ENCODE data around the gene TF.

TF gene

DNA sequence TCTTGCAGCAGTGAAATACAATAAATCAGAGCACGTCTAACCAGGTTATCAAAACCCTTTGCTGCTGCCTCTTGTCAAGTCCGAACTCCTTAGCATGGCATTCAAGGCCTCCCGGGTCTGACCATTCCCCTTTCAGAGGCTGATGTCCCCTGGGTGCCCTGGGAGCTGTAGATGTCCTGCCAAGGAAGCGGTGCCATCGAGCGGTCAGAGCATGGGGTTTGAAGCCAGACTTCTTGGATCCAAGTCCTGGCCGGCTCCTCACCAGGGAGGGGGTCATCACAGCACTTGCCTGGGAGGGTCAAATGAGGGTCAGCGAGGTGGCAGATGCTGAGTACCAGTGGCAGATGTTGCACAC lies 496 bp downstream of the TF start:
- DNase-seq (ENCODE audit: low read depth in 1 of 2, low spot score in 1 of 2): no peak

DNA sequence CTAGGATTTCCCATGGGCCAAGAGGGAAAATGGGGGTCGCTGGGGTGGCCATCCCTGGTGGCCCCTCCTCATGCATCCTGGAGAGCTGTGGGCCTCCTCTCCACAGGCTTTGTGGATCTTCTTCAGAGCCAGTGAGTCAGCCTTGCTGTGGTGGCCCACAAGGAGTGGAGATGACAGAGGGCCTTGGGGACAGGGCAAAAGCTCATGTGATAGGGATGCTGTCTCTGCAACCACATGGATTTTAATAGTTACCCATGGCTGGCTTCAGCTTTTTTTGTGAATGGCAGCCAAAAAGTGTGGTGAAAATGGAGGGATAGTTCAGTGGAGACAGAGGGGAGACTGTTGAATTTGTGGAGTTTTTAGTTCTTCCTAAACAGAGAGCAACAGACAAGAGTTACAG lies 1.2 kb downstream of the TF start:
- DNase-seq (ENCODE audit: low read depth in 1 of 2, low spot score in 1 of 2): no peak

DNA sequence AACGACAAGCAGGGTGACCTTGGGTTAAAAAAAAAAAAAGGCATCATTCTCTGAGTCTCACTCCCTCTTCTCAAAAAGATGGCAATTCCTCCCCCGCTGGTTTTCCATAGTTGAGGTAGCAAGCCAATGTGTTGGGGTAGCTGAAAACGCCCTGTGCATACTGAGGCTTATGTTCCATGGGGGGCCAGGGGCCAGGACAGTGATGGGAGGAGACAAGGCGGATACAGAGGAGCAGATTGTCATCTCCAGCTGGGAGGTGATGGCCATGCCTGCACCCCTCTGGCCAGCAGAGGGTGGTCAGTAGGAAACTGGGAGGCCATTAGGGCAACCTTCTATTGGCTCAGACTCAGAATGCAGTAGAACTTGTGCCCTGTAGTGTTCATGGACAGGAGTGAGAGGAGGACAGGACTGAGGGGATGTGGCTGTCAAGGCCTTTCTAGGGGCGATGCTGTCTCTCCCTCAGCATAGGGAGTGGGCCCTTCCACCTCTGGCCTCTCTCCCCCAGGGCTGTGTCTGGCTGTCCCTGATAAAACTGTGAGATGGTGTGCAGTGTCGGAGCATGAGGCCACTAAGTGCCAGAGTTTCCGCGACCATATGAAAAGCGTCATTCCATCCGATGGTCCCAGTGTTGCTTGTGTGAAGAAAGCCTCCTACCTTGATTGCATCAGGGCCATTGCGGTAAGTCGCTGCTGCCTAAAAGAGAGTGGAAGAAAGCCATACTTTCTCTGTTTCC lies 1.9 kb downstream of the TF start:
- no peak for DNase-seq (ENCODE audit: low read depth in 1 of 2, low spot score in 1 of 2)

DNA sequence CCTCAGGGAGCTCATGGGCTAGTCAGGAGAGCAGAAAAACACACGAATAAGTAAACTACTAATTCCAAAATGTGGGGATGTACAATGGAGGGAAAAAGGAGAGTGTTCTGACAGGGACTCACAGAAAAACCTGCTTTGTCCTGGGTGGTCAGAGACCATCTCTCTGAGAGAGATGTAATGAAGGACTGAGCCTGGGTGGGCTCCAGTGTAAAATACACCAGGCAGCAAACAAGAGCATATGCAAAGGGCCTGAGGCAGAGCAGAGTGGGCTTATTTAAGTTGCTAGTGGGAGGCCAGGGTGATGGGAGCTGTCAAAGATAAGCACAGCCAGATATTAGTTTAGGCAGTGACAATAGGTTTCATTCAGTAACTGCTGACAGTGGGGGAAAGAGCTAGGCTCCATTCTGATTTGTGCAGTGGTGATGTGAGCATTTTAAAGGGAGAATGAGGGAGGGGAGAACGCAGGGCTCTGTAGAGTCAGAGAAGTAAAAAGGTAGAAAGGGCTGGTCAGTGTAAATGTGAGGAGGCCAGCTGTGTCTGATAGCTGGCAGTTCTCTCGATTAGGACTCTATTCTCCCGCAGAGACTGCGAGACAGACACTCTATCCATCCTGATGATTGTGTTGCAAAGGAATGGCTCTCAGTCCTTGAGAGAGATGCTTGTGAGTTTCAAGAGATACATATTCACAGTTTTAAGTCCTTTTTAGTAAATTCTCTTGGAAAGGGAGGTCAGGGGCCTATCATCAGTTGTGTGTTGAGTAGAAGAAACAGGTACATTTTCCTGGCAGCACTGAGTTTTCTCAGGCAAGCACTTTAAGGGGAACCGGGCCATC lies 3.5 kb downstream of the TF start:
- DNase-seq (ENCODE audit: low read depth in 1 of 2, low spot score in 1 of 2): no peak

DNA sequence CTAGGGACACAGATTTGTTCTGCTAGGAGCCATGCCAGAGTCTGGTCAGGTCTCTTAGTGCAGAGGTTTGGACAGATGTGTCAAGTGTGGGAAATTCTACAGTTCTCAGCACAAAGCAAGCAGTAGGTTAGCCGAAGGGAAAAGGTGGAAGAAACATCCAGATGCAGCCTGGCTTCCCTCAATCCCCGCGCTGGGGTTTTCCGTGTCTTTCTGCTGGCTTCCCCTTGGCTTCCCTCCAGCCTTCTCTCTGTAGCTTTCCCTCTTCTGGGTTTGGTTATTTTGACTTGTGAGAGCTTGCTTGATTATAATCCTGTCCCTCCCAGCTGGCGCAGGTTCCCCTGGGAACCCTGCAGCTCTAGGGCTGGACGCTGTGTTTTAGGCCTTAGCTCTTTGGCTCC lies 4.1 kb downstream of the TF start:
- DNase-seq (ENCODE audit: low read depth in 1 of 2, low spot score in 1 of 2): no peak

DNA sequence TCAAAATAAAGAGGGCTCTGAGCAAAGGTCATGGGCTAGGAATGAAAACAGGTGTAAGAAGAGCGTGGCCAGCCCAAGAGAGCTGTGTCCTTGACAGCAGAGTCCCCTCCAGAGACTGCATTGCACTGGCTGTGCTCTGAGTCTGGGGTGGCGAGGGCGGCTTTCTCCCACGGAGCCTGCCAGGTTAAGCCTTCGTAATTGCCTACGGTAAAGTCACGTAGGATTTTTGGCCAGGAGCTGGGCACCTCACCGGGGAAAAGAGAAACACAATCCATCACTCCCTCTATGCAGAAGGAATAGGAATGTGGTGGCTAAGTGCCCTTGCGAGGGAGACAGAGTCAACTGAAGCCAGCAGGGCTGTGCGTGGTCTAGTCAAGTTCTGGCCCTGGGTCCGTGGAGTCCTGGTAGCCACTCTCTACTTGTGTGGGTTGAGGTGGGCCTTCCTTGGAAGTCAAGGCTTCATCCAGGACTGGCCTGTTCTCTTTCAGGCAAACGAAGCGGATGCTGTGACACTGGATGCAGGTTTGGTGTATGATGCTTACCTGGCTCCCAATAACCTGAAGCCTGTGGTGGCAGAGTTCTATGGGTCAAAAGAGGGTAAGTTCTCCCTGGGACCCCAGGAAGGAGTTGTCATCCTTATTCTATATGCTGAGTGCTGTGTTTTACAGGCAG lies 7.0 kb downstream of the TF start:
- no peak for DNase-seq (ENCODE audit: low read depth in 1 of 2, low spot score in 1 of 2)

DNA sequence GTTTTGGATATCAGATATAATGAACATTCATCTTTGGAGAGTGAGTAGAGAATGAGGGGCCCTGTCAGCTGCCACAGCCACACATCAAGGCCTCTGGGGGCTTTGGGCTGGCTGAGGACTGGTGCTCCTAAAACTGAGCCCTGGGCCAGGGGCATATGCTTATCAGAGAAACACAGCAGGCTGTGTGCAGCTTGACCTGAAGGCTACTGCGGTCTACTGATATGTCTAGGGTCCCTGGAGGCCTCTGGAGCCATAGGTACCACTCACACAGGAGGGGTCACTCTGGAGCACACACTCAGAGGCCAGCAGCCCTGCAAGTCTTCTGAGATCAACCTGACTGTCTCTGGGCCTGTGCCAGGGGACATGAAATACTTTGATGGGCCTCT lies 7.6 kb downstream of the TF start:
- no peak for DNase-seq (ENCODE audit: low read depth in 1 of 2, low spot score in 1 of 2)

DNA sequence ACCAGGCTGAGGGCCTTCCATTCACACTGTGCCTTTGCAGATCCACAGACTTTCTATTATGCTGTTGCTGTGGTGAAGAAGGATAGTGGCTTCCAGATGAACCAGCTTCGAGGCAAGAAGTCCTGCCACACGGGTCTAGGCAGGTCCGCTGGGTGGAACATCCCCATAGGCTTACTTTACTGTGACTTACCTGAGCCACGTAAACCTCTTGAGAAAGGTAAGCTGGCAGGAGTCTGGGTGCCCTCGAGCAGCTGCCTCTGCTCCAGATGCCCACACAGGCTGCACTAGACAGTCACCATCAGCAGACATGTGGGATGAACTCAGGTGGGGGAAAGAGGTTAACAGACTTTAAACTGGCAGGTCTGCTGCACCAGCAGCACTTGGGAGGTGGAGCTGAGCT lies 8.3 kb downstream of the TF start:
- DNase-seq (ENCODE audit: low read depth in 1 of 2, low spot score in 1 of 2): no peak

DNA sequence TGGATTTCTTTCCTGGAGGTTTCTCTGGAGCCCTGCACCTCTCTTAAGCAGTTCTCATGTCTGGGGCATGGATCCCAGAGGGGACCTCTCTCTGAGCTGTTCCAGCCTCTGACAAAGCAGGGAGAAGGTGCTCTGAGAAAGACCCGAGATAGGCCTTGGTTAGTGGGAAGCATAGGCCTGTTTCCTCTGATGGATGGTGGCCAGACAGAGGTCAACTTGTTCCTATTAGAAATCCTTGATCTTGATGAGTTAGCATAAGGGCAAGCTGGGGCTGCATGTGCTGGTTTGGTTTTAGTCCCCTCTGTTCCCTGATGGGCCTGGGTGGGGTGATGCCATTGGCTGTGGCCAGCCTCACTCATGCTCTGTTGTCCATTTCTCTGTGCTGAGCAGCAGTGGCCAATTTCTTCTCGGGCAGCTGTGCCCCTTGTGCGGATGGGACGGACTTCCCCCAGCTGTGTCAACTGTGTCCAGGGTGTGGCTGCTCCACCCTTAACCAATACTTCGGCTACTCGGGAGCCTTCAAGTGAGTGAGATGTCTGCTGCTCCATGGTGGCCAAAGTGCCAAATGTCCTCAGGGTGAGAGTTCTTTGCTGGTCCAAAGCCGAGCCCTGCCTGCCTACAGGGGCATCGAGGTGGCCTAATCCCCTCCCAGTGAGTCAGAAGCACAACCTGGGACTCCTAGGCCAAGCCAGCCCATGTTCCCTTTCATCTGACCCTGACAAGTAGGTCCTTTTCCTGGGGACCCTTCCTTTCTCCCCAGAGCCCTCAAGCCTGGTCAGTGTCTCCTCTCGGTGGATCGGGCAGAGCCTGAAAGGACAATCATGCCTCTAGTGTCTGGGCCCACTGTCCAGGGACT lies 9.0 kb downstream of the TF start:
- DNase-seq (ENCODE audit: low read depth in 1 of 2, low spot score in 1 of 2): no peak

DNA sequence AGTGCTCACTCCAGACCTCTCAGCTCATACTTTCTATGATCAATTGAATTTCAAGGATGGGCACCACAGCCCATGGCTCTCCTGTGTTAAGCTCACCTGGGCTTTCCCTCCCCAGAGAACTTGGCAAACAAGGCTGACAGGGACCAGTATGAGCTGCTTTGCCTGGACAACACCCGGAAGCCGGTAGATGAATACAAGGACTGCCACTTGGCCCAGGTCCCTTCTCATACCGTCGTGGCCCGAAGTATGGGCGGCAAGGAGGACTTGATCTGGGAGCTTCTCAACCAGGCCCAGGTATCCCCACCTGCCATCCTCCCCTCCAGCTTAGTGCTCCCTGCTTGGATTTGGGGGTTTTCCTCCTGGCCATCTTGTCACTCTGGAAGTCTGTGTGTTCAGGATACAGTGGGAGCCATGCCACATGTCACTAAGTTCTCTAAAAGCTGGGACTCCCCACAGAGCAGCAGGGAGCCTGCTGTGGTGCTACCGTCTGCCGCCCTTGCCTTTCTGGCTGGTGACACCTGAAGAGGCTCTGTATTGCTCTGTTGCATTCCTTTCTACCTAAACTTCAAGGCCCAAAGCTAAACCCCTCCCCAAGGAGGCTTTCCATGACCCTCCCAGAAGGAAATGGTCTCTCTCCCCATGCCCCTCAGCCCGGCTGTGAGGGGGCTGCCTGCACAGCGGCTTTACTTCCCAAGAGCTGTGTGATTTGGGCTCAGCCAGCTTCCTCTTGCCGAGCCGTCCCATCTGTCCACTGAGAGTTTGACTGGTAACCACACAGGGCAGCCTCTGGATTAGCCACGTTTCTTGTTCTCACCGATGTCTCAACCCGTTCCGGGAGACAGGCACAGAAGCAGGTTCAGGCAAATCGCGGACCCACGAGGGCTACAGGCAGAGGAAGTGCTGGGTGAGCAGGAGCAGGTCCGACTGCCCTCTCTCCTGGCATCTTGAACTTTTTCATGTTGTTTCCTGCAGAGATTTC lies 10.8 kb downstream of the TF start:
- DNase-seq (ENCODE audit: low read depth in 1 of 2, low spot score in 1 of 2): no peak

DNA sequence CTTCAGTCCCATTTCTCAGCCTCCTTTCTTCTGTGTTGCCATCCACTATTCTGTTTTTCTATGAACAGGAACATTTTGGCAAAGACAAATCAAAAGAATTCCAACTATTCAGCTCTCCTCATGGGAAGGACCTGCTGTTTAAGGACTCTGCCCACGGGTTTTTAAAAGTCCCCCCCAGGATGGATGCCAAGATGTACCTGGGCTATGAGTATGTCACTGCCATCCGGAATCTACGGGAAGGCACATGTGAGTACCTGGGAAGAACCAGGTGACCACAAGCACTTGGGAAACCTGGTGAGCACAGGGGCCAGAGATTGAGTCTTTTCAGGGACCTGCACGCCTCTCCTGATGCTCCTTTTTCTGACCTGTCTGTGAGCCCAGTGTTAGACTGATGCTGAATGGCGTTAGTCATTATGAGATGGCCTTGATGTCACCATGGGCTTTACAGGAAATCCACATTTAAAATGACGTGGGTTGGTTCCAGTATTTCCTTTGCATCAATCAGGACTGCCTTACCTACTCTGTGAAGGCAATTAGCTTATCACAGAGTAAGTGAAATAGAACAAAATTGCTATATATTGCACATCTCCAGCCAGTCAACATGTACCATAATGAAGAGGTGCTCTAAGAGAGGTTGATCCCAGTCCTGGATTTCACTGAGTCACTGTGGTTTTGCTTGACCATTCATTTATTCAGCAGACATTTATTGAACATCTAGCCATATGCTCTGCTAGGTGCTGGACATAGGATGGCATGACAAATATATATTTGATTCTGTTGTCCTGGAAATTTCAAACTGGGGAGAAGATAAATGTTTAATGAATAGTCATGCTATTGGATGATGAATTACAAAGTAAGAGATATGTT lies 11.7 kb downstream of the TF start:
- no peak for DNase-seq (ENCODE audit: low read depth in 1 of 2, low spot score in 1 of 2)

DNA sequence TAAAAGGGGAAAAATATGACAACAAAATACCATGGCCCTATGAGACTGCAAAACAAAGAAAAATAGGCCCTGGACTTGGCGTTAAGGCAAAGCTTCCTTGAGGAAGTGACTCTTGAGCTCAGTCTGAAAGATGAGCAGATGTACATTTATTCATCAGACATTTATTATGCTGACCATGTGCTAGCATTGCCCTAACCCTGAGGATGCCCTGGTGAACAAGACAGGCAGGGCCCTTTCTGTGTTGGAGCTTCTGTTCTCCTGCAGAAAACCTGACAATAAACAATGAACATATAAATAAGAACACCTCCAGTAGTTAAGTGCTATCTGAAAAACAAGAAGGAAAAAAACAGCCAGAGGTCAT lies 12.4 kb downstream of the TF start:
- no peak for DNase-seq (ENCODE audit: low read depth in 1 of 2, low spot score in 1 of 2)

DNA sequence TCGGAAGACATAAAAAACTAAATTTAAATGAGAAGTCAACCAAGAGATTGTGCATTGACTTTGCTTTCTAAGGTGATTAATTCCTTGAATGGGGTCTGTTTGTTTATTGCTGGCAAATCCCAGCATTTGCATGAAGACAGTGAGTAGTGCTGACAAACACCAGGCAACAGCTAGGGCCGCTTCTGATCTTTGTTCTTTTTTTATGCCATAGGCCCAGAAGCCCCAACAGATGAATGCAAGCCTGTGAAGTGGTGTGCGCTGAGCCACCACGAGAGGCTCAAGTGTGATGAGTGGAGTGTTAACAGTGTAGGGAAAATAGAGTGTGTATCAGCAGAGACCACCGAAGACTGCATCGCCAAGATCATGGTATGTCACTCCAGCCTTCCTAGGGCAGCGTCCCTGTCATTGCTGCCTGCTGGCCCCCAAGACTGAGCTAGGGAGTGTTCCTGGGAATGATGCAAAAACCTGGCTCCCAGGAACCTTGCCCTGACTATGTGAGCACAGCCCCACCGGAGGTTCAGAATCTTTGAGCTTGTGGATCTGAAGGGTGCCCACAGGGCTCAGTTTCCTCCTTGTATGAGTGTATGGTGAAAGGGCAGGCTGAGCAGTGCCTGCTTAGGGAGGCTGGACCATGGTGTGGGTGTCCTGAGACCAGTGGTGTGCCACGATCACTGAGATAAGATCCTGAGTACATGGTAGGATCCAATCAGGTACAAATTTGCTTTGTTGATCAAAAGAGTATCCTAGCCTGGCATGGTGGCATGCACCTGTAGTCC lies 13.0 kb downstream of the TF start:
- DNase-seq (ENCODE audit: low read depth in 1 of 2, low spot score in 1 of 2): no peak

DNA sequence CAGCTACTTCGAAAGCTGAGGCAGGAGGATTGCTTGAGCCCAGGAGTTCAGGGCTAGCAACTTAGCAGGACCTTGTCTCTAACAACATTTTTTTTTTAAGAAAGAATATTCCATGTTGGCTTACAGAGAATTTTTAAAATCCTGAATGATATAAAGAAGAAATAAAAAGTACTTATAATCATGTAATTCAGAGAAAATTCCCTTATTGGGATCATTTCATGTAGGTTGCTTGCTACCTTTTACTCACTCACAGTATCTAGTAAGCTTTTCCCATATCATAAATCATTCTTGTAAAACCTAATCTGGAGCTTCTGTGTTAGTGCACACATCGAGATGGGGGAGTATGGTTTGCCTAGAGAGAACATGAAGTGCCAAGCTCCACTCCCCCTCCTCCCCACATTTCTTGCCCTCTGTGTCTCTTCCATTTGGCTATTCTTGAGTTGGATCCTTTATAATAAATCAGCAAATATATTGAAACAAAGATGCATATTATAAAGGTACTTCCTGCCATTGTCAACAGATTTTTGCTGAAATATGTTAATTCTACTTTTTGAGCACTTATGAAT lies 13.6 kb downstream of the TF start:
- no peak for DNase-seq (ENCODE audit: low read depth in 1 of 2, low spot score in 1 of 2)

DNA sequence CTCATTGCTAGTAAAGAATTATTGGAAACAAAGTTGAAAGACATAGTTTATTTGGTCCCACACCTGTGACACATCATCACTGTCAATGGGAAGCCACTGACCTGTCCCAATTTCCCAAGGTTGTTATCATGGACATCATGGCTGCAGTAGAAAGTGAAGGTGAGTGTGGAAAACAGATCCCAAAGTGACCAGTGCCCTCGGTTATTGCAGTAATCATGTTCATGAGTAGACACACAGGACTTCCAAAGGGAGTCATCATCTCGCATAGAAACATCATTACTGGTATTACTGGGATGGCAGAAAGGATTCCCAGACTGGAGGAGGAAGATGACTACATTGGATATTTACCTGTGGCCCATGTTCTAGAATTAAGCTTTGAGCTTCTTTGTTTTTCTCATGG lies 14.7 kb downstream of the TF start:
- no peak for DNase-seq (ENCODE audit: low read depth in 1 of 2, low spot score in 1 of 2)

DNA sequence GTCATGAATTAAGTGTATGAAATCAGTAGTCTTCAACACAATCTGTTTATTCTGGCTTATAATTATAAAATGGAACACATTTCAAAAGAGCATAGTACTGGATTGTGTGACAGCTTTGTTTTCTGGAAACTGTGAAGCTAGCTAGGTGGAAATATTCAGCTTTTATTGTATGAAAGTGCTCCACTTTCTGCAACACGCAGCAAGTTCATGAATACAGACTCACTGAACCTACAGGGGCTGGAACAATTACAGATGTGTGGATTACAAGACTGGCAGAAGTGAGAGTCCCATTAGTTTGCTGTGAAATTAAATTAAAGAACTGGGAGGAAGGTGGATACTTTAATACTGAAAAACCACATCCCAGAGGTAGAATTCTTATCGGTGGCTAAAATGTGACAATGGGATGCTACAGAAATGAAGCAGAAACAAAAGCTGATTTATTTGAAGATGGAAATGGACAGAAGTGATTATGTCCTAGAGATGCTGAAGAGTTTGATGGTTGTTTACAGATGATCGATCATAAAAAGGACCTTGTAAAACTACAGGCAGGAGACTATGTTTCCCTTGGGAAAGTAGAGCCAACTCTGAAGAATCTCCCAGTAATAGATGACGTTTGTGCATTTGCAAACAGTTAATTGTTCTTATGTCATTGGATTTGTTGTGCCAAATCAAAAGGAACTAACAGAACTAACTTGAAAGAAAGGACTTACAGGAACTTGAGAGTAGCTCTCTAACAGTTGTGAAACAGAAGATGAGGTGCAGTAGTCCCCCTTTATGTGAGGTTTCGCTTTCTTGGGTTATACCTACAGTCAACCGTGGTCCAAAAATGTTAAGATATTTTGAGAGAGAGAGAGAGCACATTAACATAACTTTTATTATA lies 15.7 kb downstream of the TF start:
- no peak for DNase-seq (ENCODE audit: low read depth in 1 of 2, low spot score in 1 of 2)

DNA sequence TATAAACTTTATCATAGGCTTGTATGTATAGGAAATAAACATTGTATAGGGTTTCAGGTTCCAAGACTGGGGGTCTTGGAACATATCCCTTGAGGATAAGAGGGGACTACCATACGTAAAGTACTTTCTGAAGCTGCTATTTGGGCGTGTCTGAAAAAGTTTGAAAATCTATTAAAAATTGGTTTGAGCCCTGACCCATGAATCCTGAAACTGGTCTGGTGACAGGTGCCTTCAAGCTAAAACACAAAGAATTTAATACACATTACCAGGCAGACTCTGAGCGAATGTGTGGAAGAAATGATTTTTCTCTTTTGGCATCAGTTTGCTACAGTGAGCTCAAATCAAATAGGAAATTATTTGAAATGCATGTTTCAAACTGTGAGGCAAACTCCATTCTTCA lies 16.3 kb downstream of the TF start:
- DNase-seq (ENCODE audit: low read depth in 1 of 2, low spot score in 1 of 2): no peak
